Caki2 (cell line): ENCODE results near the gene MAGI3. TPM values are rescaled to one million over a fixed set of nuclear protein-coding genes. Genes with fewer than 3 reads are reported as not detected.
"Not testable (repeated sequence)": the region's sequence is repeated elsewhere in the genome, so short reads cannot be mapped to it uniquely, and the experiment has no call there.

ENCODE experiments used
- DNase-seq: peaks from one replicate; pipeline ENCODE4 v3.0.0-alpha.2; 2015; ENCODE audit warnings: low read depth
- in situ Hi-C: cut with HindIII; loops from 2 replicates; pipeline ENCODE4 v1.10.0; 2016; ENCODE audit warnings: low sequenced_read_pairs, low pct_unique_long_range_greater_than_20kb, mixed read lengths
- total RNA-seq: library from RNA; depleted of rRNA; stranded (reverse); fragments of >200 nt; shearing (Covaris generic); gene quantifications from 2 replicates; pipeline ENCODE4 v1.2.3, GENCODE V29; 2014; ENCODE audit warnings: low replicate concordance

Gene MAGI3
- total RNA-seq, 1 experiment from 2014 or later = 3.9 TPM

DNA sequence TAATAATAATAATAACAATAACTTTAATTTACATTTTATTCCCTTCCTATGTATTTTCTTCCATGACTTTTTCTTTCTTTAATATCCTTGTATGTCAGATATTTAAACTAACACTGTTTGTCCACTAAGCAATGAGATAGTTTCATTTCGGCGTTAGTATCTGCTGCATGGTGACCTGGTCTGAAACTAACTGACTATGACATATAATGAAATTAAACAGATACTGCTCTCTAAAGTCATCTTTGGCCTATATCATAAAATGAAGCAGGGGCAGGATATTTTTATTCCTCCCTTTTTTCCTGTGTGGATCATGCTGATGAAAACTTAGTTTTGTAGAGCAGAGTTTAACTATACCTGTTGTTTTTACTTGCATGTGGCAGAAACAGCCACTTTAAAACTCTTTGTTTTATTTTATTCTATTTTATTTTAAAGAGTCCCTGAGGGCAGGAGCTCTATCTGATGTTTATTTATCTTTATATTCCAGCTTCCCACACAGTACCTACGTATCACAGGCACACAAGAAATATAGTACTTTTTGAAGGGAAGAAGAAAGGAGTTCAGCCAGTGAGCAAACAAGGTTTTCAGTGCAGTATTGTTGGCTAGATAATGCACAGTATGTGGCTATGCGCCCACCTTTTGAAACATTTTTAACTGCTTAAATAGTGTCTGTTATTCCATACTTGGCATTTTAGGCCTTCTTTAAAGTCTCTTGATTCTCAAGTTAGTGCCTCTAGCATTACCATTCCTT lies 203.4 kb downstream of the MAGI3 start:
- in situ Hi-C loops = no loop called here

DNA sequence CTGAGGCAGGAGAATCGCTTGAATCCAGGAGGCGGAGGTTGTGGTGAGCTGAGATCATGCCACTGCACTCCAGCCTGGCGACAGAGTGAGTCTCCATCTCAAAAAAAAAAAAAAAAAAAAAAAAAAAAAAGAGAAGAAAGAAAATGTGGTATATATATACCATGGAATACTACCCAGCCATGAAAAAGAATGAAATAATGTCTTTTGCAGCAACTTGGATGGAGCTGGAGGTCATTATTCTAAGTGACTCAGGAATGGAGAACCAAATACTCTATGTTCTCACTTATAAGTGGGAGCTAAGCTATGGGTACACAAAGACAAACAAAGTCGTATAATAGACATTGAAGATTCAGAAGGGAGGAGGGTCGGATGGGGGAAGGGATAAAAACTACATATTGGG lies 214.2 kb downstream of the MAGI3 start:
- DNase-seq, in situ Hi-C loops: not testable (repeated sequence)

More for the DNA sequence above, 203.4 kb downstream of the MAGI3 start:
- no peak for DNase-seq

DNA sequence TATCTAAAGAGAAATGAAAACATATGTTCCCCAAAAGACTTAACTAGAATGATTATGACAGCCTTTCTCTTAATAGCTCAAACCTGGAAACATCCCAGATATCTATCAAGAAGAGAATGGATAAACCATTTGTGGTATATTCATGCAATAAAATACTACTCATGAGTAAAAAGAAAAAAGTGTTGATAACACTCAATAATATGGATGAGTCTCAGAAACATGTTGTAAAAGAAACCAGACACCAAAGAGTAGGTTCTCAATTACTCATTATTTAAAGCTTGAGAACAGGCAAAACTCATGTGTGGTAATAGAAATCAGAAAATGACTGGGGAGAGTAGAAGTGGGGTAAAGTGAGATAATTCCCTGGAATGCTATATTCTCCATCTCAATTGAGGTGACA lies 214.8 kb downstream of the MAGI3 start:
- DNase-seq = no peak
- in situ Hi-C loops = no loop called here

DNA sequence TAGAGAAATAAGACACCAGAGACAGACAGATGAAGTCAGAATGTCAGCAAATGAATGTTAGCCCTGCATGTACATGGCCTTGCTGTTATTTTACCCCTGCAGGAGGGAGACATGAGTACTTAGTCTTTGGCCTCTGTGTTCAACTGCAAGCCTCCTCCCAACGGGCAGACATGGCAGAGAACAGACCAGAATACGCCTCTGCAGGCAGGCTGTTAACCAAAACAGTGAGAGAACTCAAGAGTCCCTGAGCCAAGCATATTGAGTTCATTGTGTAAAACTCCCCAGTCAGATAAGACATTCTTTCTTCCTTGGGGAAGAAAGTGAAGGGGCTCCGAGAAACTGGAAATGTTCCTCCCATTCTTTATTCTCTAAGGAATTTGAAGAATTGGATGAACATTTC lies 218.1 kb downstream of the MAGI3 start:
- in situ Hi-C loops = no loop called here
- no peak for DNase-seq

DNA sequence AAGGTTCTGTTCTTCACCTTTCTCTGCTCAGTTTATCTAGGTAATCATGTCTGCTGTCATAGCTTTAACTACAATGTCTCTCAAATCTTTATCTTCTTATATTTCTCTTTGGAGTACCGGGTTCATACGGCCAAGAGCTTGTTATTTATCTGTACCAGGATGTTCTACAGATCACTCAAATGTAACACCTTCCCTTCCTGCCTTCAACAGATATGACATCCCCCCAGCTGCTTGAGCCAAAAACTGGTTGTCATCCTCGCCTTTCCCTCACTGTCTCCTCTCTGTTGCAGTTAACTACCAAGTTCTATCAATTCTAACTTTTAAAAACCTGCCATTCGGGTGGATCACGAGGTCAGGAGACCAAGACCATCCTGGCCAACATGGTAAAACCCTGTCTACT lies 220.1 kb downstream of the MAGI3 start:
- no peak for DNase-seq
- in situ Hi-C loops = no loop called here

DNA sequence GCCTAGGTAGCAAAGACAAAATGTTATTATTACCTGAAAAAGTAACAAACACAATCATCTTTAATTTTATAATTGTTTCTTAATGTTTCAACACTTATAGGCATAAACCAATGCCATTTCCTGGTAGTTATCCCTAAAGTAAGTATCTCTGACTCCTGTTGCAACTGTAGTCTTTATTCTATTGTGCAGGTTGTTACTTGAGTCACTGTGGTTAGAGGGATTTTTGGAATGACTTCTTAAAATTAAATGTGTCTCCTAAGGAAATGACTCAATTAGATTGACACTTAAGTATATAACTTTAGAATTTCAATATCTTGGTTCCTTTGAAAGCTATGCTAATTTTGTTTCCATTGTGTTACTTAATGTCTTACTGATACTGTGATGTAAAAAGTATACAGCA lies 225.1 kb downstream of the MAGI3 start:
- no peak for DNase-seq

DNA sequence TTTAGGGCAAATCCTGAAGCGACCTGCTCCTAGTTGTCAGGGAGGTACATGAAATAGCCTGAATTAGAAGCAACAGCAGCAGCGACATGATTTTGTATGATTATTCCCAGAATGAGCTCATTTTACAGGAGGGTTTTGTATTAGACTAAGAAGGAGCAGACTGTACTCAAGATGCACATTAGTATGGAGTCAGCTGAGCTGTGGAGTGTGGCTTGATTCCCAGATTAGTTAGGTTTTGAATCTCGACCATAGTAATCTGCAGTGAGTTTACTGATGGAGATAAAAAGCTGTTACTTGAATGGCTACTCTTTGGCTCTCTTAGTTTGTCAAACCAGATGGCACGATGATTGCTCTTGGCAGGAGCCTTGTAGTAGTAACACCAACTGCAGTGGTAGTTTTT lies 225.8 kb downstream of the MAGI3 start:
- DNase-seq = no peak
- in situ Hi-C loops = no loop called here

More for the DNA sequence above, 225.1 kb downstream of the MAGI3 start:
- in situ Hi-C loops = no loop called here

DNA sequence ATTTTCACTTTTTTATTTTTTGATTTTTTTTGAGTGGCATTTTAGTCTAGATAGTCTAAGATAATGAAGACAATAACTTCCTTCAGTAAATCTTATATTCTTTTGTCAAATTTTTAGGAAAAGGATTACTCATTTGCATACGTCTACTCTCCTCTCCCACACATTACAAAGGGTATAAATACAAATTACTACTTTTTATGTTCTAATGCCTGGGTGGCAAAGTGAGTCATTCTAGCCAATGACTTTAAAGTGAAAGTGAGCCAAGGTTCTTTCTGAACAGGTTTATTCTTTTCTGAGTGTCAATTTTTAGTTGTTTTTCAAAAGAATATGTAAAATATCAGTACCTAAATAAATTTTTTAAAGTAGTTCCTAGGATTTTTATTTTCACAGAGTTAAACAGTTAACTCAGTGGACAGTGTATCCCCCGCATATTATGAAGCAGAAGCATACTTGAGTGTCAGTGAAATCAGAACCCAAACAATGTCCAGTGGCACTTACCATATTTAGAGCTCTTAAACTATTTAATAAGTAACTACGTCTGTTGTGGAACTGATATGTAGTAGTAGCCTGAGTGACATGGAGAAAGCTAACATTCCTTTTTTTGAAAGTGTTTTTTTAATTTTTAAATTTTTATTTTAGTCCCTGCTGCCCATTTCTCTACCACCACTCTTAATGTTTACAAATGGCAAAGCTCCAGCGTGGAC lies 227.3 kb downstream of the MAGI3 start:
- in situ Hi-C loops = no loop called here
- DNase-seq = no peak

DNA sequence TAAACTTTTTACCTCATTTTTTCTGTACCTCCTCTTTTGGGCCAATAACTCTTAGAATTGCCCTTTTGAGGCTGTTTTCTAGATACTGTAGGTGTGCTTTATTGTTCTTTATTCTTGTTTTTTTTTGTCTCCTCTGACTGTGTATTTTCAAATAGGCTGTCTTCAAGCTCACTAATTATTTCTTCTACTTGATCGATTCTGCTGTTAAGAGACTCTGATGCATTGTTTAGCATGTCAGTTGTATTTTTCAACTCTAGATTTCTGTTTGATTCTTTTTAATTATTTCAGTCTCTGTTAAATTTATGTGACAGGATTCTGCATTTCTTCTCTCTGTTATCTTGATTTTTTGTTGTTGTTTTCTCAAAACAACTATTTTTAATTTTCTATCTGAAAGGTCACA lies 238.7 kb downstream of the MAGI3 start:
- in situ Hi-C loops = no loop called here
- no peak for DNase-seq

DNA sequence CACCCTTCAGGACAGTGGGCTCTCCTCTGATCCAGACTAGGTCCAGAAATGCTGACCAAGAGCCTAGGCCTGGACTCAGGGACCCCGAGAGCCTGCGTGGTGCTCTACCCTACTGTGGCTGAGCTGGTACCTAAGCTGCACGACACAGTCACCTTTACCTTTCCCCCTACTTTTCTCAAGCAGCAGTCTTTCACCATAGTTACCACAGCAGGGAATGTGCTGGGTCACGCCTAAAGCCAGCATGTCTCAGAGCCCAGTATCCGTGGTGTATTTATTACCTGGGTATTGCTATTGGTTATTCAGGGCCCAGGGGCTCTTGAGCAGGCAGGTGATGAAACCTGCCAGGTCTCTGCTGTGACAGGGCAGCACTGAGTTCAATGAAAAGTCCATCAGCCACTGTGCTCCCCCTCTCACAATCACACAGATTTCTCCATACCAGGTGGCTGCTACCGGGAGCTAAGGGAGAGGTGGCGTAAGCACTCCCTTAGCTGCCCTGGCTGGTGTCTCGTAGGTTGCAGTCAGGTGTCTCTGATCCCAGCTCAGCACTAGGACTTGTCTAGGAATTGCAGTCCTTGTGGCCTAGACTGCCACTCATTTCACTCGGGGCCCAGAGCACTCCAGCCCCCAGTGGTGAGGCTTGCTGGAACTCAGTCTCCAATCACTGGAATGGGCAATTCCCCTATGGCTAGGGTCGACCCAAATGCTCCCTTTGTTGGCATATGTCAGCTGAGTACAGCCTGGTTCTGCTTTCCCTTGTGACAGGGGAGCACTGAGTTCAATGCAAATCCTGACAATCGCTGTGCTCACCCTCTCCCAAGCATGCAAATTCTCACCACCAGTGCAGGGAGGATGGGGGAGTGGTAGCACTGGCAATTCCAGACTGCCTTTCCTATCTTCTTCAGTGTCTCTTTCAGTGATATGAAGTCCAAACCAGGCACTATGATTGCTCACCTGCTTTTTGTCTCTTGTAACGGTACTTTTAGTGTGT lies 240.3 kb downstream of the MAGI3 start:
- in situ Hi-C loops = no loop called here
- DNase-seq = no peak

DNA sequence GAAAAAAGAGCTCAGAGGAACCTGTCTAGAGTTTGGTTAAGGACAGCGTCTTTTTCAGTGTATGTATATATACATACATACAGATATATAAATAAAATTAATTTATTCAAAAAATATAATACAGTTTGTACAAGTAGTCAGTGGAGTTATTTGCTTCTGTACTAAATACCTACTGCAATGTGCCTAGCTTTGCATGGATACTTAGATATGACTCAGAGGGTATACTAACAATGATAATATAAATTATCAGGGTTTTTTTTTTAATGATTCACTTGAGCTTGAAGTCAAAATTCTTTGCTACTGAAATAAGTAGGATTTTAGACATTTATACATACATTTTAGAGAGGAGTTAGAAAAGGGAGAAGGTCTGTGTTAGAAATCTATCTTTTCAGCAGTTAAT lies 251.1 kb downstream of the MAGI3 start:
- in situ Hi-C loops = no loop called here
- no peak for DNase-seq

DNA sequence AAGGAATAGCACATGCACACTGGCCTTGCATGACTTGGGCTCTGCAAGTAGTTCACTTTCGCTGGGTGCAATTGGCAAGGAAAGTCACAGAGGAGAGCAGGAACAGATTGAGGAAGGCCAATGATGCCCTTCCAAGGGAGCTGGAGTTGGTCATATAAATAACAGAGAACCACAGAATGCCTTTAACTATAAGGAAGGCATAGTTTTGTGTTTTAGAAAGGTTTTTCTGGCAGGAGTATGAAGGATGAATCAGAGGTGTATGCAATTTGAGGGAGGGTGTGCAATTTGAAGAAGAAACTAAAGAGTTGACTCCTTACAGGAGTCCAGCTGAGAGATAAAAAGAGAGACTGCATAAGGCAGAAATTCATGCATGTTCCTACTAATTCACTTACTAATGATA lies 256.8 kb downstream of the MAGI3 start:
- in situ Hi-C loops = no loop called here
- no peak for DNase-seq

DNA sequence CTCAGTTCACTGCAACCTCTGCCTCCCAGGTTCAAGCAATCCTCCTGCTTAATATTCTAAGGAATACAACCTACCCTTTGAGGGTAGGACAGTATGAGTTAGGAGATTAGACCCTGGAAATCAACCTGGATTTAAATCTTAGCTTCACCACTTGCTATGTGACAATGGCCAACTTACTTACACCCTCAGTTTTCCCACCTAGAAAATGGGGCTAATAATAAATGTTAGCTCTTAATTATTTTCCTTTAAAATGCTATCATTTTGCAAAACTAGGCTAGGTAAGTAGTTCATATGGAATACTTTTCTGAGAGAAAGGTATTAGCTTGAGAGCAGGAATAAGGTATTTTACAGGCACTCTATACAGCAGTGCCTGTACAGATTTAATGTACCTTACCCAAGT lies 258.2 kb downstream of the MAGI3 start:
- DNase-seq = no peak
- in situ Hi-C loops = no loop called here

DNA sequence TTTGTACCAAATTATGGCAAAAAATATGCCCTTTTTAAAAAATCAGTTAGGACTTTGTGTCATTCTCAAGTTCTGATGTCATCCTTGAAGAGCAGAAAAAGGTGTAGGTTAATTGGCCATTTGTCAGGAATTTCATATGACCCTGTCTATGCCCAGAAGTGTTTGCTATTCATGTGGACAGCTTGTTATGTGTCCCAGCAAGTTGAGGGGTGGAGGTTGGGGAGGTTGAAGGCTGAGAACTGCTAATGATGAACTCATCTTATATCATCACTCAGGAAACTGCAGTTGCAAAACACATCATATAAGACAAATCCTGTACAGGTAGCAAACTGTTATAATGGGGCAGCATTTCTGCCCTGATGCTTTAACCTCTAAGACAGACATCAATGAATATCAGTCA lies 262.5 kb downstream of the MAGI3 start:
- in situ Hi-C loops = no loop called here

DNA sequence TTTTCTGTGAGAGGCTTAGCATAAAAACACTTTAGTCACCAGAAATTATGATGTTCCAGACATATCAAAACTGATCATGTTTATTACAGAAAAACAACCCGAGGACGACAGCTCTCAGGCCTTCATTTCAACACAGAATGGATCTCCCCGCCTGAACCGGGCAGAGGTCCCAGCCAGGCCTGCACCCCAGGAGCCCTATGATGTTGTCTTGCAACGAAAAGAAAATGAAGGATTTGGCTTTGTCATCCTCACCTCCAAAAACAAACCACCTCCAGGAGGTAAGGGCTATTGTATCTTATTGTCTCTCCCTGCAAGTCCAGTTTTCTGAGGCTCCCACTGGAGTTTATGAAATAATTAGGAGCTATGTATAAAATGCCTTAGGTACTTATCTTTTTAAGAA lies 263.4 kb downstream of the MAGI3 start:
- in situ Hi-C loops = no loop called here
- no peak for DNase-seq

More for the DNA sequence above, 262.5 kb downstream of the MAGI3 start:
- DNase-seq = no peak

DNA sequence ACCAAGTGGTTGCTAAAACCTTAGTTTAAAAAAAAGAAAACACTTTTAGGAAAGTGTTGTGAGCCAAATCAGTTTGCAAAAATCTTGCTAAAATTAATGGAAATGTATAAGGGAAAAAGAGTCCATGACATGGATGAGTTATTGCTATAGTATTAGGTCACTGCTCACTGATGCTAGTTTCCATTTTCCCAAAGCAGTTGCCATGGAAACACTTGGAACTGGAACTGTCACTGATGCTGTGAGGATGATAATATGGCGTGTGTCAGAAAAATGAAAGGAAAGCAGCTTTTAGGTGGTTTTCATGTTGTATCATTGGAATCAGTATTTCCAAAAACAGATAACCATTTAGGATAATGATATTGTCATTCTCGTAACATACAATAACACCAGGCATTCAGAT lies 264.6 kb downstream of the MAGI3 start:
- in situ Hi-C loops = no loop called here
- DNase-seq = no peak

DNA sequence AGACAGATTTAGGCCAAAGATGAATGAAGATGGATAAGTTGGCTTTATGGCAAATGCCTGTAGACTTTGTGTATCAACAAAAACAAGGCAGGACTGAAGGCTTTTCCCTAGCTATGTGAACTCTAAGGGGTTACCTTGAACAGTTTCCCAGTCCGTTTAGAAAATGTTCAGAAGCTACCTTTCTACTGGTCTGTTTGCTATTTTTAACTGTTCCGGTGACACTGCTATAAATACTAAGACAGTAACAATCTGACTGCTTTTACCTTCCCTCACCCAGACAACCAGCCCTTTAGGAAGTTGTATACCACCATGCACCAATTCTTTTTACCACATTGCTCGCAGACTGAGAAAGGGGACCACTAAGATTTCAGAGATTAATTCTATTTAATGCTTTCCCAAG lies 266.8 kb downstream of the MAGI3 start:
- in situ Hi-C loops = no loop called here
- no peak for DNase-seq

DNA sequence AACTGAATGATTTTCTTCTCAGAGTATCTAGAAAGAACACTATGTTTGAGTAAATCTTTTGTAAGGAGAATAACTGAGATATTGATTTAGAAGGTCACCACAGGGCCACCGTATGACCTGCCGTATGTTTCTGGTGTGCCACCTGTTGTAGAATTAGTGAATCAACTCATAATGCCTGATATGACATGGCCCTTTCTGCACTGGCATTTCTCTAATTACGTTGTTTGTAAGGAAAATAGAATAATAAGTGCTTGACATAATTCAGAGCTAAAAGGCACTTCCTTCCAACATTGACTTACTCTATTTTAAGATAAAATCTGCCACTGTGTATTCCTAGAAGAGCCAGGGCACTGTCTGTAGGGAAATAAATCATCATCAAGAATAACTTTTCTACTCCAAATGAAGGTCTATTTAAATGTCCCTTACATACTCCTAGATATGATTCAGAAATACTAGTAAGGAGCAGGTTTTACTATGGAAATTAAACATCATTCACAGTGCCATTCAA lies 267.3 kb downstream of the MAGI3 start:
- in situ Hi-C loops = no loop called here
- DNase-seq = no peak

DNA sequence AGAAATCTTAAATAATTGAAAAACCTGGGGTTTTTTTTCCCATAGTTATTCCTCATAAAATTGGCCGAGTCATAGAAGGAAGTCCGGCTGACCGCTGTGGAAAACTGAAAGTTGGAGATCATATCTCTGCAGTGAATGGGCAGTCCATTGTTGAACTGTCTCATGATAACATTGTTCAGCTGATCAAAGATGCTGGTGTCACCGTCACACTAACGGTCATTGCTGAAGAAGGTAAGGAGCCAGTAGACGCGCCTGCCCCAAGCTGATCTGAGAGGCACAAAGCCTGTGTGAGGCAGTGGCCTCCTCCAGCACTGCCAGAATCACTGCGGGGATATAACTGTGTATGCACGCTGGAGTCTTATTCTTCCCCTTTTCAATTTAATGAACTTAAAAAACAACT lies 268.7 kb downstream of the MAGI3 start:
- DNase-seq = no peak
- in situ Hi-C loops = no loop called here
